ENCODE measurements around the gene FAM168A. TPM values are rescaled to one million over a fixed set of nuclear protein-coding genes. Genes with fewer than 3 reads are reported as not detected.

The FAM168A gene
- total RNA-seq, 5 donors from 2014 or later (not counting 1 experiment from before 2014, with no cell fraction given), result 23.6 to 27.0 (median 24.7) TPM

GRCh38 chr11:73453562-73453961 lies 144.3 kb downstream of the FAM168A start:
- Mint-ChIP-seq H3K4me3 (no peak overlapping the region), H3K9me3 (no peaks in the 10 kb centered on the region), H3K27ac (no peak overlapping the region), H3K36me3 (peaks cover 20% of the 10 kb centered on the region), H3K27me3 (no peaks in the 10 kb centered on the region), H3K4me1 (peaks cover 0 to 11% (median 0%) of the 10 kb centered on the region in 3 donors)
- ChIA-PET CTCF (interaction anchor here in 1 of 2 donors (0.7 kb wide), 1 partner anchor 1272 kb away, joined by 3 read pairs; no protein-coding TSS in a partner anchor), POLR2A (no interaction called here)
- Histone ChIP-seq H3K27ac (ENCODE audit: low read length) (no peak overlapping the region), H3K4me3 (ENCODE audit: control insufficient read depth in 1 of 2, extremely low read depth in 1 of 2, low read length in 1 of 2) (no peak overlapping the region), H3K27me3 (replicated peaks in 1 of 2; ENCODE audit: control insufficient read depth in 2 of 2, extremely low read depth in 1 of 2, insufficient read depth in 2 of 2, low read length in 1 of 2) (no peaks in the 10 kb centered on the region), H3K4me1 (ENCODE audit: control insufficient read depth in 1 of 2, extremely low read depth in 1 of 2, insufficient read depth in 2 of 2, low read length in 2 of 2) (no peaks in the 10 kb centered on the region), H3K36me3 (ENCODE audit: control insufficient read depth in 2 of 2, extremely low read depth in 1 of 2, insufficient read depth in 1 of 2, low read length in 1 of 2) (no peaks in the 10 kb centered on the region), H3K9me3 (no peaks in the 10 kb centered on the region)
- no CpG with 5 or more reads among the region's 4 CpGs for WGBS (ENCODE audit: insufficient coverage)
- ATAC-seq (replicated peaks in 1 of 4), result no peak
- DNase-seq, result no peak

GRCh38 chr11:73452726-73453125 lies 145.2 kb downstream of the FAM168A start:
- H3K36me3 Mint-ChIP-seq, result peaks cover 24% of the 10 kb centered on the region
- WGBS (ENCODE audit: insufficient coverage), result no CpG with 5 or more reads among the region's 2 CpGs
- ChIA-PET POLR2A (no interaction called here), CTCF (no interaction called here)
- H3K9me3 Mint-ChIP-seq, result no peaks in the 10 kb centered on the region
- no peaks in the 10 kb centered on the region for H3K27me3 ChIP-seq (replicated peaks in 1 of 2; ENCODE audit: control insufficient read depth in 2 of 2, extremely low read depth in 1 of 2, insufficient read depth in 2 of 2, low read length in 1 of 2)
- H3K4me3 ChIP-seq (ENCODE audit: control insufficient read depth in 1 of 2, extremely low read depth in 1 of 2, low read length in 1 of 2), result no peak overlapping the region
- H3K9me3 ChIP-seq, result no peaks in the 10 kb centered on the region
- peaks cover under 1 to 14% (median under 1%) of the 10 kb centered on the region in 3 donors for H3K4me1 Mint-ChIP-seq
- no peak overlapping the region for H3K4me3 Mint-ChIP-seq
- H3K4me1 ChIP-seq (ENCODE audit: control insufficient read depth in 1 of 2, extremely low read depth in 1 of 2, insufficient read depth in 2 of 2, low read length in 2 of 2), result no peaks in the 10 kb centered on the region
- DNase-seq, result no peak
- ATAC-seq (replicated peaks in 1 of 4), result no peak
- no peak overlapping the region for H3K27ac Mint-ChIP-seq
- H3K36me3 ChIP-seq (ENCODE audit: control insufficient read depth in 2 of 2, extremely low read depth in 1 of 2, insufficient read depth in 1 of 2, low read length in 1 of 2), result no peaks in the 10 kb centered on the region
- no peak overlapping the region for H3K27ac ChIP-seq (ENCODE audit: low read length)
- H3K27me3 Mint-ChIP-seq, result no peaks in the 10 kb centered on the region

DNA sequence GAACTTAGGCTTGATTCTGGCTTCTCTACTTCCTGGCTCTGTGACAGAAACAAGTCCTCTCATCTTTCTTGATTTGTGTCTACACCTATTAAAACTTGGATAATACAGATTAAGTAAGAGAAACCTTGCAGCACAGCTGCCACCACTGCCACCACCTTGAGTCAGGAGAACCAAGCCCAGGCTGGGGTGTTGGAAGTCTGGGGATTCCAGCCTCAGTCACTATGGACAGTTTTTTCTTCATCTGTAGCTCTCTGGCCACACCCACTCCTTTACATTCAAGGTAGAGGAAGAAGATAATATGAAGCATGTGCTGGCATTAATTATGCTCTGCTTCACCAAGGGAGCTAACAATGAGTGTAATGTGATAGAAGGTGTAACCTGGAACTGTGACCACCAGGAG lies 146.0 kb downstream of the FAM168A start:
- H3K4me3 ChIP-seq (ENCODE audit: control insufficient read depth in 1 of 2, extremely low read depth in 1 of 2, low read length in 1 of 2), result no peak overlapping the region
- no peak for DNase-seq

DNA sequence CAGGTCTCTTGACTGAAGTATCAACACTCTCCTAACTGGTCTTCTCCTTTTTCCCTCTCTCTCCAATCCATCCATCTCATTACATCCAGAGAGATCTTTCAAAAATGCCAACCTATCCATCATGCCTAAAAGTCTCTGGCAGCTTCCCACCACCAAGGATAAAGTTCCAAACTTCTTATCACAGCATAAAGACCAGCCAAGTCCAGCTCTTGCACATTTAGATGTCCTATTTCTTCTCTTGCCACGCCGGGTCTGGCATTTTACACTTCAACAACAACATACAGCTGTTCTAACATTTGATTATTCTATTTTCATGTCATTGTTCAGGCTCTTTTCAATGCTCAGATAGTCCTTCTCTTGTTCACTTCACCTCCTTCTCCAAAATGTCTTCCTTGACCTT lies 151.1 kb downstream of the FAM168A start:
- POLR2A ChIA-PET, result no interaction called here
- H3K9me3 ChIP-seq, result no peaks in the 10 kb centered on the region
- no peak overlapping the region for H3K4me3 Mint-ChIP-seq
- DNase-seq (no peak), ATAC-seq (replicated peaks in 1 of 4) (no peak)
- H3K4me1 ChIP-seq (ENCODE audit: control insufficient read depth in 1 of 2, extremely low read depth in 1 of 2, insufficient read depth in 2 of 2, low read length in 2 of 2), result peaks cover 0 to 3% of the 10 kb centered on the region in 2 experiments
- H3K9me3 Mint-ChIP-seq, result no peaks in the 10 kb centered on the region
- no peak overlapping the region for H3K27ac Mint-ChIP-seq
- H3K27ac ChIP-seq (ENCODE audit: low read length), result no peak overlapping the region
- 100% methylated on average over 2 of the region's 2 CpGs for WGBS (ENCODE audit: insufficient coverage)
- H3K4me1 Mint-ChIP-seq, result peaks cover 10 to 17% (median 16%) of the 10 kb centered on the region in 3 donors
- H3K27me3 Mint-ChIP-seq, result no peaks in the 10 kb centered on the region
- H3K36me3 Mint-ChIP-seq, result peaks cover 17% of the 10 kb centered on the region
- H3K27me3 ChIP-seq (replicated peaks in 1 of 2; ENCODE audit: control insufficient read depth in 2 of 2, extremely low read depth in 1 of 2, insufficient read depth in 2 of 2, low read length in 1 of 2), result no peaks in the 10 kb centered on the region
- H3K36me3 ChIP-seq (ENCODE audit: control insufficient read depth in 2 of 2, extremely low read depth in 1 of 2, insufficient read depth in 1 of 2, low read length in 1 of 2), result no peaks in the 10 kb centered on the region
- no peak overlapping the region for H3K4me3 ChIP-seq (ENCODE audit: control insufficient read depth in 1 of 2, extremely low read depth in 1 of 2, low read length in 1 of 2)
- CTCF ChIA-PET, result interaction anchor here in 1 of 2 donors (0.9 kb wide), 1 partner anchor 11 kb away, joined by 4 read pairs; no protein-coding TSS in a partner anchor

More for the DNA sequence above, 146.0 kb downstream of the FAM168A start:
- ChIA-PET POLR2A (no interaction called here), CTCF (no interaction called here)
- H3K27me3 ChIP-seq (replicated peaks in 1 of 2; ENCODE audit: control insufficient read depth in 2 of 2, extremely low read depth in 1 of 2, insufficient read depth in 2 of 2, low read length in 1 of 2), result no peaks in the 10 kb centered on the region
- Mint-ChIP-seq H3K4me1 (peaks cover 4 to 20% (median 5%) of the 10 kb centered on the region in 3 donors), H3K36me3 (peaks cover 27% of the 10 kb centered on the region), H3K27me3 (no peaks in the 10 kb centered on the region), H3K9me3 (no peaks in the 10 kb centered on the region), H3K4me3 (no peak overlapping the region), H3K27ac (no peak overlapping the region)
- no peaks in the 10 kb centered on the region for H3K4me1 ChIP-seq (ENCODE audit: control insufficient read depth in 1 of 2, extremely low read depth in 1 of 2, insufficient read depth in 2 of 2, low read length in 2 of 2)
- no peak for ATAC-seq (replicated peaks in 1 of 4)
- no peak overlapping the region for H3K27ac ChIP-seq (ENCODE audit: low read length)
- H3K9me3 ChIP-seq, result no peaks in the 10 kb centered on the region
- H3K36me3 ChIP-seq (ENCODE audit: control insufficient read depth in 2 of 2, extremely low read depth in 1 of 2, insufficient read depth in 1 of 2, low read length in 1 of 2), result no peaks in the 10 kb centered on the region

DNA sequence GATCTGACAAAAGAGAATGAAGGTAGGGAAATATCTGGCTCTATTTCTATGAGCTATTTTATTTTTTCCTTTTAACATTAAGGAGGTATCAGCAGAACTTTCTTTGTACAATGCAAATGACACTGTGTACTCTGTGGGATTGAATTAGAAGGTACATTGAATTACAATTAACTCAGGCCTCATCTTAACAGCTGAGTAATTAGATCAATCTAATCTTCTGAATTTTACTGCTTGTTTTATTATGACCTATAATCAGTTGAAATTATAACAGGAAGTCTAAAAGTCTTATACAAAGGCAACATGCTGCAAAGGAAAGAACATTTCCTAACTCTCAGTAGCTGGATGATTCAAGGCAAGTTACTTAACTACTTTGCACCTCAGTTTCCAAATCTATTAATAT lies 151.9 kb downstream of the FAM168A start:
- ATAC-seq (replicated peaks in 1 of 4) (no peak), DNase-seq (no peak)
- H3K27ac Mint-ChIP-seq, result no peak overlapping the region
- ChIA-PET POLR2A (no interaction called here), CTCF (interaction anchor here in 1 of 2 donors (0.6 kb wide), 1 partner anchor 131 kb away, joined by 3 read pairs; no protein-coding TSS in a partner anchor)
- H3K4me3 Mint-ChIP-seq, result no peak overlapping the region
- peaks cover 0 to 3% of the 10 kb centered on the region in 2 experiments for H3K4me1 ChIP-seq (ENCODE audit: control insufficient read depth in 1 of 2, extremely low read depth in 1 of 2, insufficient read depth in 2 of 2, low read length in 2 of 2)
- no peaks in the 10 kb centered on the region for H3K27me3 Mint-ChIP-seq
- no peaks in the 10 kb centered on the region for H3K9me3 ChIP-seq
- no peaks in the 10 kb centered on the region for H3K36me3 ChIP-seq (ENCODE audit: control insufficient read depth in 2 of 2, extremely low read depth in 1 of 2, insufficient read depth in 1 of 2, low read length in 1 of 2)
- H3K36me3 Mint-ChIP-seq, result peaks cover 22% of the 10 kb centered on the region
- no peaks in the 10 kb centered on the region for H3K27me3 ChIP-seq (replicated peaks in 1 of 2; ENCODE audit: control insufficient read depth in 2 of 2, extremely low read depth in 1 of 2, insufficient read depth in 2 of 2, low read length in 1 of 2)
- peaks cover 10 to 16% (median 15%) of the 10 kb centered on the region in 3 donors for H3K4me1 Mint-ChIP-seq
- H3K27ac ChIP-seq (ENCODE audit: low read length), result no peak overlapping the region
- H3K9me3 Mint-ChIP-seq, result no peaks in the 10 kb centered on the region
- no peak overlapping the region for H3K4me3 ChIP-seq (ENCODE audit: control insufficient read depth in 1 of 2, extremely low read depth in 1 of 2, low read length in 1 of 2)

GRCh38 chr11:73439002-73439843 lies 158.7 kb downstream of the FAM168A start:
- CTCF ChIA-PET, result no interaction called here
- DNase-seq, result no peak
- H3K27me3 Mint-ChIP-seq, result no peaks in the 10 kb centered on the region
- Histone ChIP-seq H3K36me3 (ENCODE audit: control insufficient read depth in 2 of 2, extremely low read depth in 1 of 2, insufficient read depth in 1 of 2, low read length in 1 of 2) (no peaks in the 10 kb centered on the region), H3K4me3 (ENCODE audit: control insufficient read depth in 1 of 2, extremely low read depth in 1 of 2, low read length in 1 of 2) (no peak overlapping the region), H3K9me3 (no peaks in the 10 kb centered on the region), H3K27ac (ENCODE audit: low read length) (no peak overlapping the region), H3K27me3 (replicated peaks in 1 of 2; ENCODE audit: control insufficient read depth in 2 of 2, extremely low read depth in 1 of 2, insufficient read depth in 2 of 2, low read length in 1 of 2) (no peaks in the 10 kb centered on the region), H3K4me1 (ENCODE audit: control insufficient read depth in 1 of 2, extremely low read depth in 1 of 2, insufficient read depth in 2 of 2, low read length in 2 of 2) (no peaks in the 10 kb centered on the region)
- no peak overlapping the region for H3K4me3 Mint-ChIP-seq
- no CpG with 5 or more reads among the region's 5 CpGs for WGBS (ENCODE audit: insufficient coverage)
- no peaks in the 10 kb centered on the region for H3K9me3 Mint-ChIP-seq
- no peak for ATAC-seq (replicated peaks in 1 of 4)
- POLR2A ChIA-PET, result interaction anchor here in 1 of 2 donors (0.6 kb wide), 1 partner anchor 13 kb away, joined by 4 read pairs; no protein-coding TSS in a partner anchor
- H3K4me1 Mint-ChIP-seq, result no peaks in the 10 kb centered on the region
- peaks cover 11% of the 10 kb centered on the region for H3K36me3 Mint-ChIP-seq
- no peak overlapping the region for H3K27ac Mint-ChIP-seq

All from T-cell (primary cell).